MCF 10A (cell line): ENCODE results near the gene SLC6A17. TPM values are rescaled to one million over a fixed set of nuclear protein-coding genes. Genes with fewer than 3 reads are reported as not detected.

Experiments
- BruUV-seq: library from RNA; stranded (reverse); fragments of 400-500 nt; replicated peaks from 2 replicates; lab custom pipeline; 2021; lab: Mats Ljungman, UMichigan
- CTCF ChIA-PET: fragments of 300-600 bp; sonication (Branson Sonifier 250); formaldehyde crosslinking; extraction: SDS; loops from one replicate; lab custom pipeline; 2021; ENCODE audit warnings: antibody characterized with exemption, inconsistent platforms; lab: Yijun Ruan, JAX
- POLR2A ChIA-PET: fragments of 300-600, 350-650 bp; sonication (Branson Sonifier 250); formaldehyde crosslinking; extraction: SDS; loops from one replicate; lab custom pipeline; 2020; ENCODE audit warnings: antibody characterized with exemption, inconsistent platforms; lab: Yijun Ruan, JAX
- DNase-seq: peaks from one replicate; pipeline ENCODE4 v3.0.0-alpha.2; 2018; ENCODE audit not compliant: unreplicated experiment
- H3K27ac Mint-ChIP-seq: one replicate; pipeline ENCODE4 v1.8.0; 2022; ENCODE audit warnings: mild to moderate bottlenecking, low read depth, mixed read lengths; ENCODE audit not compliant: unreplicated experiment
- H3K27me3 Mint-ChIP-seq: one replicate; pipeline ENCODE4 v1.8.0; 2022; ENCODE audit warnings: mixed read lengths; ENCODE audit not compliant: insufficient read depth, unreplicated experiment
- H3K36me3 Mint-ChIP-seq: one replicate; pipeline ENCODE4 v1.8.0; 2022; ENCODE audit warnings: mild to moderate bottlenecking, moderate library complexity, mixed read lengths; ENCODE audit not compliant: insufficient read depth, unreplicated experiment
- H3K4me1 Mint-ChIP-seq: one replicate; pipeline ENCODE4 v1.8.0; 2022; ENCODE audit warnings: mixed read lengths; ENCODE audit not compliant: insufficient read depth, unreplicated experiment
- H3K4me3 Mint-ChIP-seq: one replicate; pipeline ENCODE4 v1.8.0; 2022; ENCODE audit warnings: mild to moderate bottlenecking, moderate library complexity, mixed read lengths; ENCODE audit not compliant: unreplicated experiment
- H3K9me3 Mint-ChIP-seq: one replicate; pipeline ENCODE4 v1.8.0; 2022; ENCODE audit warnings: mixed read lengths; ENCODE audit not compliant: unreplicated experiment
- CTCF ChIP-seq: fragments of 200-600 bp; IDR thresholded peaks from one replicate; pipeline ENCODE4 v1.8.0; 2022; ENCODE audit warnings: antibody characterized with exemption, mild to moderate bottlenecking; ENCODE audit not compliant: unreplicated experiment
- intact Hi-C: fragments of 100-400 bp; cut with micrococcal nuclease; formaldehyde crosslinking; loops from 2 replicates; pipeline ENCODE4 v1.14.1; 2022
- total RNA-seq: library from RNA; stranded (reverse); gene quantifications from 2 replicates; pipeline ENCODE4 v1.2.3, GENCODE V29; 2022

SLC6A17 gene
- total RNA-seq, 1 experiment from 2014 or later, result not detected

DNA sequence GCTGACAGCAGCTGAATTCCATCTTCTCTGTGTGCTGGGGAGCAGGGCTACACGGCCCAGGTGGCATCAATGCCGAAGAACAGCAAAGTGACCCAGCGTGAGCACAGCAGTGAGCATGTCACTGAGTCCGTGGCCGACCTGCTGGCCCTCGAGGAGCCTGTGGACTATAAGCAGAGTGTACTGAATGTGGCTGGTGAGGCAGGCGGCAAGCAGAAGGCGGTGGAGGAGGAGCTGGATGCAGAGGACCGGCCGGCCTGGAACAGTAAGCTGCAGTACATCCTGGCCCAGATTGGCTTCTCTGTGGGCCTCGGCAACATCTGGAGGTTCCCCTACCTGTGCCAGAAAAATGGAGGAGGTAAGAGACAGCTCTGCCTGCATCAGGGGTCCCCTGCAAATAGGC is 16.6 kb downstream of the SLC6A17 start:
- no peak for DNase-seq
- Mint-ChIP-seq H3K27ac (no peak overlapping the region), H3K4me1 (no peaks in the 10 kb centered on the region), H3K4me3 (no peak overlapping the region), H3K36me3 (no peaks in the 10 kb centered on the region), H3K27me3 (peaks cover 17% of the 10 kb centered on the region), H3K9me3 (no peaks in the 10 kb centered on the region)
- intact Hi-C loops, result no loop called here
- CTCF ChIA-PET, result interaction anchor here (0.6 to 1.4 kb wide), 3 partner anchors 10 to 444 kb away, joined by 3 to 5 read pairs (median 4); no protein-coding TSS in a partner anchor
- POLR2A ChIA-PET, result interaction anchor here (0.5 kb wide), 1 partner anchor 47 kb away, joined by 3 read pairs; no protein-coding TSS in a partner anchor
- no TSS peak for BruUV-seq
- no peak for TF ChIP-seq CTCF

- no peaks in the 10 kb centered on the region for H3K4me1 Mint-ChIP-seq
- no peak for TF ChIP-seq CTCF
- ChIA-PET POLR2A (interaction anchor here (0.6 to 0.7 kb wide), 2 partner anchors 75 to 147 kb away, joined by 3 to 4 read pairs; no protein-coding TSS in a partner anchor), CTCF (interaction anchor here (0.5 to 0.8 kb wide), 4 partner anchors 12 to 241 kb away, joined by 3 read pairs; no protein-coding TSS in a partner anchor)
- intact Hi-C loops, result no loop called here
- no peak overlapping the region for H3K4me3 Mint-ChIP-seq
- DNase-seq, result no peak
- no peak overlapping the region for H3K27ac Mint-ChIP-seq
- H3K9me3 Mint-ChIP-seq, result no peaks in the 10 kb centered on the region
- H3K27me3 Mint-ChIP-seq, result peaks cover 24% of the 10 kb centered on the region
- BruUV-seq, result no TSS peak
- no peaks in the 10 kb centered on the region for H3K36me3 Mint-ChIP-seq
Observed at GRCh38 chr1:110170766-110171733, 20.8 kb downstream of the SLC6A17 start.

DNA sequence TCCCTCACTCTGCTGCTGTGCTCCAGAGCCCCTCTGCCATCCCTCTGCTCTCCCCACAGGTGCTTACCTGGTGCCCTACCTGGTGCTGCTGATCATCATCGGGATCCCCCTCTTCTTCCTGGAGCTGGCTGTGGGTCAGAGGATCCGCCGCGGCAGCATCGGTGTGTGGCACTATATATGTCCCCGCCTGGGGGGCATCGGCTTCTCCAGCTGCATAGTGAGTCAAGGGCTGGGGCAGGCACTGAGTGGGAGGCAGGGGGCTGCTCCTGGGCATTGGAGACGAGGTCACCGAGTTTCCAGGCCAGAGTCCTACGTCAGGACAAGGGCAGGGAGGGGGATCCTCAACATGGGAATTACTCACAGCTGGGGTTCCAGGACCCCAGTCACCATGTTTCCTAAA is 21.7 kb downstream of the SLC6A17 start:
- POLR2A ChIA-PET, result no interaction called here
- H3K9me3 Mint-ChIP-seq, result no peaks in the 10 kb centered on the region
- no peak overlapping the region for H3K27ac Mint-ChIP-seq
- no peak for DNase-seq
- H3K4me3 Mint-ChIP-seq, result no peak overlapping the region
- no peaks in the 10 kb centered on the region for H3K36me3 Mint-ChIP-seq
- BruUV-seq, result no TSS peak
- CTCF ChIA-PET, result interaction anchor here (0.6 kb wide), 2 partner anchors 14 to 64 kb away, joined by 3 to 4 read pairs; no protein-coding TSS in a partner anchor
- peaks cover 24% of the 10 kb centered on the region for H3K27me3 Mint-ChIP-seq
- intact Hi-C loops, result no loop called here
- no peaks in the 10 kb centered on the region for H3K4me1 Mint-ChIP-seq
- no peak for TF ChIP-seq CTCF

DNA sequence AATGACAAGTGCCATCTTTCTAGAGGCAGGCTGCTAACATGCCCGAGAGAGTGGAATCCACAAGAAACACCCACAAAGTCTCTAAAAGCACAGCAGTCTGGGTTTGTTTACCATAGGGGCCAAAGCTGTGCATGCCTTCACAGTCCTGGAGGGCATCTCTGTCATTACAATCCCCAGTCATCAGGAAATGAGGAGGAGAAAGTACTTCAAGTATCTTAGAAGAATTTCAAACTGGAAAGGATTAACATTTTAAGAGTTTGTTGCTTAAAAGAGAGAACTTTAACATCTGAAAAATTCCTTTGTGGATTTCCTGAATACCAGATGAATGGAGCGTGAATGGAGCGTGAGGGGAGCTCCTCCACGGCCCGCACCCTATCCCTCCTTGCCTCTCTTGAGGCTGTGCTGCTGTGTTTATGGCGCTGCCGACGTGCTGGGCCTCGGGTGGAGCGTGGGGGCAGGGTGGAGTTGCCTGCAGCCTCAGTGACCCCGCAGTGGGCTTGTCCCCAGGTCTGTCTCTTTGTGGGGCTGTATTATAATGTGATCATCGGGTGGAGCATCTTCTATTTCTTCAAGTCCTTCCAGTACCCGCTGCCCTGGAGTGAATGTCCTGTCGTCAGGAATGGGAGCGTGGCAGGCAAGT is 23.3 kb downstream of the SLC6A17 start:
- intact Hi-C loops, result no loop called here
- Mint-ChIP-seq H3K27me3 (peaks cover 12% of the 10 kb centered on the region), H3K4me3 (no peak overlapping the region), H3K4me1 (no peaks in the 10 kb centered on the region), H3K27ac (no peak overlapping the region), H3K36me3 (no peaks in the 10 kb centered on the region), H3K9me3 (no peaks in the 10 kb centered on the region)
- ChIA-PET CTCF (no interaction called here), POLR2A (no interaction called here)
- BruUV-seq, result no TSS peak
- no peak for TF ChIP-seq CTCF
- no peak for DNase-seq
